H1 (cell line): ENCODE measurements around the gene SOBP. TPM values are rescaled to one million over a fixed set of nuclear protein-coding genes. Genes with fewer than 3 reads are reported as not detected.

Source experiments
- CTCF ChIA-PET: fragments of 300-600 bp; sonication (Branson Sonifier 250); formaldehyde crosslinking; loops from one replicate; lab custom pipeline; 2021; ENCODE audit not compliant: partially characterized antibody; lab: Charles Lee
- POLR2A ChIA-PET: fragments of 300-600 bp; sonication (Branson Sonifier 250); formaldehyde crosslinking; loops from one replicate; lab custom pipeline; 2021; ENCODE audit warnings: inconsistent platforms; ENCODE audit not compliant: partially characterized antibody; lab: Charles Lee
- DNase-seq, 2 experiments: peaks; one replicate each; pipeline versions ENCODE4 v3.0.0 to v3.0.0-alpha.2; 2010 to 2022; ENCODE audit warnings: low spot score in 2 of 2, low read depth in 1 of 2, mixed read lengths in 1 of 2
- FAIRE-seq: peaks from 2 replicates; lab custom pipeline; 2011; peaks lifted over from hg19 to GRCh38; lab: Jason Lieb, UNC
- H2AFZ ChIP-seq: 2 replicates; pipeline ENCODE4 v1.8.1; 2012; ENCODE audit warnings: low read length, inconsistent platforms
- H2AK5ac ChIP-seq: 2 replicates; pipeline ENCODE4 v1.6.1; 2013; ENCODE audit warnings: low read depth, low read length
- H2BK120ac ChIP-seq: replicated peaks from 2 replicates; pipeline ENCODE3; 2013; ENCODE audit warnings: low read depth, low read length, inconsistent platforms
- H2BK12ac ChIP-seq: 2 replicates; pipeline ENCODE4 v1.6.1; 2013; ENCODE audit warnings: low read depth, low read length
- H2BK15ac ChIP-seq: 2 replicates; pipeline ENCODE4 v1.6.1; 2013; ENCODE audit warnings: low read length
- H2BK20ac ChIP-seq: 2 replicates; pipeline ENCODE4 v1.6.1; 2013; ENCODE audit warnings: low read length
- H2BK5ac ChIP-seq: 2 replicates; pipeline ENCODE4 v1.6.1; 2013; ENCODE audit warnings: low read depth, low read length
- H3K14ac ChIP-seq: 2 replicates; pipeline ENCODE4 v1.6.1; 2013; ENCODE audit warnings: inconsistent platforms; ENCODE audit not compliant: insufficient read length
- H3K18ac ChIP-seq: 2 replicates; pipeline ENCODE4 v1.6.1; 2013; ENCODE audit warnings: low read length; ENCODE audit errors: extremely low read depth
- H3K23ac ChIP-seq: 2 replicates; pipeline ENCODE4 v1.6.1; 2013; ENCODE audit warnings: inconsistent platforms; ENCODE audit not compliant: insufficient read length
- H3K23me2 ChIP-seq: 2 replicates; pipeline ENCODE4 v1.6.1; 2013; ENCODE audit warnings: low read depth, low read length
- H3K27ac ChIP-seq: 2 replicates; pipeline ENCODE4 v1.6.1; 2011; ENCODE audit warnings: low read depth, low read length, inconsistent platforms
- H3K27me3 ChIP-seq, 4 experiments: replicated peaks in 1 of 4; 1 replicate in 1 of 4; 2 replicates in 3 of 4; pipeline versions ENCODE4 v1.6.1 to v1.8.1; 2011 to 2013; ENCODE audit warnings: low read length in 3 of 4, mild to moderate bottlenecking in 3 of 4, inconsistent platforms in 2 of 4, mixed read lengths in 2 of 4, moderate library complexity in 1 of 4; ENCODE audit not compliant: control insufficient read depth in 3 of 4, insufficient read depth in 3 of 4; ENCODE audit errors: extremely low read depth in 1 of 4
- H3K36me3 ChIP-seq, 4 experiments: 2 replicates each; pipeline versions ENCODE4 v1.6.1 to v1.8.1; 2011 to 2013; ENCODE audit warnings: mild to moderate bottlenecking in 4 of 4, low read length in 3 of 4, moderate library complexity in 2 of 4, control low read depth in 1 of 4, inconsistent platforms in 1 of 4; ENCODE audit not compliant: insufficient read depth in 4 of 4, control insufficient read depth in 2 of 4
- H3K4ac ChIP-seq: replicated peaks from 2 replicates; pipeline ENCODE3; 2013; ENCODE audit warnings: low read length, low read depth, mixed read lengths, inconsistent platforms; ENCODE audit not compliant: insufficient read length
- H3K4me1 ChIP-seq, 4 experiments: replicated peaks in 1 of 4; 1 replicate in 1 of 4; 2 replicates in 3 of 4; pipeline versions ENCODE4 v1.6.1 to v1.8.1; 2011 to 2013; ENCODE audit warnings: low read length in 3 of 4, inconsistent platforms in 2 of 4, mixed read lengths in 1 of 4; ENCODE audit not compliant: insufficient read depth in 4 of 4, control insufficient read depth in 3 of 4
- H3K4me2 ChIP-seq, 2 experiments: 2 replicates each; pipeline versions ENCODE4 v1.6.1 to v1.8.1; 2011 to 2013; ENCODE audit warnings: low read depth in 2 of 2, low read length in 2 of 2, control low read depth in 1 of 2, inconsistent platforms in 1 of 2, mild to moderate bottlenecking in 1 of 2; ENCODE audit not compliant: insufficient read depth in 1 of 2
- H3K4me3 ChIP-seq, 4 experiments: fragments of 200-600, 300-600 bp in 1 of 4; sonication (generic), shearing (Covaris generic), sonication (Bioruptor Twin) in 1 of 4; 2 replicates each; pipeline versions ENCODE4 v1.5.1 to v1.8.1; 2011 to 2016; ENCODE audit warnings: low read length in 4 of 4, low read depth in 3 of 4, control low read depth in 2 of 4, inconsistent platforms in 2 of 4, mild to moderate bottlenecking in 2 of 4, mixed read lengths in 1 of 4, moderate library complexity in 1 of 4; ENCODE audit not compliant: insufficient read depth in 2 of 4; ENCODE audit errors: extremely low read depth in 1 of 4
- H3K56ac ChIP-seq: replicated peaks from 2 replicates; pipeline ENCODE3; 2013; ENCODE audit warnings: low read depth, mild to moderate bottlenecking, mixed read lengths, low read length, inconsistent platforms; ENCODE audit not compliant: insufficient read length
- H3K79me1 ChIP-seq: 2 replicates; pipeline ENCODE4 v1.6.1; 2013; ENCODE audit warnings: low read depth, low read length, control low read depth
- H3K79me2 ChIP-seq, 2 experiments: 2 replicates each; pipeline versions ENCODE4 v1.6.1 to v1.8.1; 2012 to 2013; ENCODE audit warnings: low read length in 2 of 2, mild to moderate bottlenecking in 2 of 2, inconsistent platforms in 1 of 2; ENCODE audit not compliant: insufficient read depth in 2 of 2, control insufficient read depth in 1 of 2
- H3K9ac ChIP-seq, 4 experiments: replicated peaks in 1 of 4; 1 replicate in 1 of 4; 2 replicates in 3 of 4; pipeline versions ENCODE4 v1.6.1 to v1.8.1; 2011 to 2013; ENCODE audit warnings: low read depth in 3 of 4, low read length in 3 of 4, control low read depth in 2 of 4, mild to moderate bottlenecking in 2 of 4, moderate library complexity in 2 of 4, inconsistent platforms in 1 of 4; ENCODE audit errors: extremely low read depth in 1 of 4
- H3K9me3 ChIP-seq, 2 experiments: 2 replicates each; pipeline versions ENCODE4 v1.6.1 to v1.8.1; 2012 to 2013; ENCODE audit warnings: mild to moderate bottlenecking in 2 of 2, moderate library complexity in 2 of 2, control low read depth in 1 of 2, inconsistent platforms in 1 of 2, low read depth in 1 of 2, low read length in 1 of 2, mixed read lengths in 1 of 2; ENCODE audit not compliant: insufficient read depth in 2 of 2
- H4K20me1 ChIP-seq, 2 experiments: replicated peaks in 1 of 2; 2 replicates each; pipeline versions ENCODE3 to v1.8.1; 2011 to 2013; ENCODE audit warnings: inconsistent platforms in 2 of 2, low read length in 2 of 2, mild to moderate bottlenecking in 1 of 2; ENCODE audit not compliant: insufficient read depth in 2 of 2, control insufficient read depth in 1 of 2
- H4K5ac ChIP-seq: 2 replicates; pipeline ENCODE4 v1.6.1; 2013; ENCODE audit warnings: low read length, low read depth, mixed read lengths, inconsistent platforms; ENCODE audit not compliant: insufficient read length
- H4K8ac ChIP-seq: 2 replicates; pipeline ENCODE4 v1.8.0; 2013; ENCODE audit warnings: mild to moderate bottlenecking, moderate library complexity, low read length, inconsistent platforms; ENCODE audit not compliant: insufficient read depth; ENCODE audit errors: extremely low read depth
- H4K91ac ChIP-seq: replicated peaks from 2 replicates; pipeline ENCODE3; 2013; ENCODE audit warnings: low read length, mixed read lengths, inconsistent platforms; ENCODE audit not compliant: insufficient read length
- MAFK ChIP-seq: IDR thresholded peaks from 2 replicates; pipeline ENCODE4 v1.6.1; 2012; ENCODE audit warnings: low read depth, mild to moderate bottlenecking, improper control_type of control experiment, low read length
- WGBS, 2 experiments: shearing (Covaris generic) in 1 of 2; methylation state at CpG; one replicate each; pipeline versions ENCODE4 v1.1.6 to v1.1.7; 2013 to 2015; ENCODE audit warnings: low lambda C conversion rate in 2 of 2, mixed read lengths in 2 of 2, inconsistent platforms in 1 of 2, low coverage in 1 of 2, missing lambda C conversion rate in 1 of 2; ENCODE audit not compliant: insufficient replicate concordance in 2 of 2, insufficient coverage in 1 of 2, insufficient read length in 1 of 2; ENCODE audit errors: extremely low coverage in 1 of 2, missing lambda C conversion rate in 1 of 2; 5-methylcytosine and 5-hydroxymethylcytosine counted together
- polyA plus RNA-seq, 7 experiments: library from polyadenylated mRNA; depleted of rRNA in 3 of 7; stranded (reverse) in 5 of 7; unstranded in 2 of 7; fragments of >200 nt in 5 of 7; fragments of 200-250 nt in 2 of 7; gene quantifications; 1 replicate in 5 of 7; 2 replicates in 1 of 7; 4 replicates in 1 of 7; pipeline versions ENCODE4 v1.2.1 to v1.2.3, GENCODE V29; 2011 to 2013; ENCODE audit warnings: missing spikeins in 2 of 7, mixed read lengths in 2 of 7
- total RNA-seq: library from RNA; stranded (reverse); fragmentation: NEBNext Ultra II Directional; extraction: Animal tissue kit (Norgen Biotek cat#: 25700); gene quantifications from 2 replicates; pipeline ENCODE4 v1.2.1, GENCODE V29; 2021

SOBP gene
- total and polyA plus RNA-seq, 2 of the 8 experiments (the other 6 are each of a cell fraction or from before 2014, with no cell fraction given) = 0.45 to 6.2 TPM

DNA sequence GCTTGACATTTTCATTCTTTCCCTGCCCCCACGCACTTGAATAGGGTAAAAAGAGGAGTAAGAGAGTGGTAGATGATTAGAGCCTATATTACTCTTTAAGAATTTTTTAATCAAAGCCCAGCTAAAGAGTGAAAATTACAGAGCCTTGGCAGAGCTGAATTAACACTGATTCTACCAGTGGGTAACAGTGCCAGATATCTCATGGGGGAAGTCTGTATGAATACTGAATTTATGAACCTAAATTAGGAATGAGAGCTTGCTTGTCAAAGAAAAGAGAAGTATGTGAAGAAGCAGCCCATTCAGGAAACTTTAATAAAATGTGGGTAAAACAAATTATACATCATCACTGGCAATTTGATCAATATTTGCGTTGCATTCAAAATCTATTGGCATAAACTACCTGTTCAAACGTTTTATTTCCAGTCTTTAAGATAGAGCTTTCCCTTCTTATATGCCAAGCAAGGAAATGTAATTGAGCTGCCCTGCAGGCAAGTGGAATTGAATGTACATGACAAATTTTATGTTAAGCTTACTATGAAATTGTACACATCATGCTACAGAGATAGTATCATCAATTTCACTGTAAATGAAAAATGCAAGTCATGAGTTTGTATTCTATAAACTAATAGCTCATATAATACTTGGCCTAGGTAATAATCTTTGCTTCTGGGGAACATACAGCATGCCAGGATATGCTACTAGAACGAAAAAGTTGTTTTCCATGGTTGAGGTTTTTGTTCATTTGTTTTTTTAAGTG lies 14.5 kb downstream of the SOBP start:
- Histone ChIP-seq H4K91ac (no peak overlapping the region), H3K56ac (no peak overlapping the region), H4K8ac (no peak overlapping the region), H3K79me2 (no peaks in the 10 kb centered on the region), H3K9me3 (no peaks in the 10 kb centered on the region), H3K27ac (no peak overlapping the region), H3K4me1 (peaks cover 0 to 8% (median 1%) of the 10 kb centered on the region in 4 experiments; a peak in 4 of 7 replicates), H3K79me1 (no peaks in the 10 kb centered on the region), H3K18ac (no peak overlapping the region), H3K27me3 (no peaks in the 10 kb centered on the region), H4K5ac (no peak overlapping the region), H2BK12ac (no peak overlapping the region), H2AK5ac (no peak overlapping the region), H3K4me3 (no peak overlapping the region), H2BK20ac (no peak overlapping the region), H3K4me2 (no peak overlapping the region), H2BK5ac (no peak overlapping the region), H2BK15ac (no peak overlapping the region), H2BK120ac (no peak overlapping the region), H3K4ac (no peak overlapping the region), H2AFZ (no peak overlapping the region), H3K14ac (no peak overlapping the region), H3K23me2 (no peaks in the 10 kb centered on the region), H3K36me3 (no peaks in the 10 kb centered on the region), H3K23ac (no peak overlapping the region), H4K20me1 (no peaks in the 10 kb centered on the region), H3K9ac (no peak overlapping the region)
- ChIA-PET POLR2A (no interaction called here), CTCF (interaction anchor here (0.7 to 1.6 kb wide), 9 partner anchors 11 to 326 kb away, joined by 3 to 5 read pairs (median 3); partner anchors contain the start of gene PDSS2)
- DNase-seq (no peak), FAIRE-seq (no peak)
- no peak for TF ChIP-seq MAFK
- WGBS, 2 experiments = 71% methylated on average over 4 of the region's 4 CpGs; no CpG with 5 or more reads in 1 of the 2 experiments
